NK-92 treated with Interleukin-12 subunit alpha and Interleukin-12 subunit beta, amount 100 ng/mL, for 24 hours (cell line): ENCODE data around the gene AFTPH.

ENCODE experiments used
- DNase-seq: peaks from one replicate; lab custom pipeline; 2025; lab: John Stamatoyannopoulos, UW

Gene AFTPH

GRCh38 chr2:64613276-64613675 is 89.1 kb downstream of the AFTPH start:
- DNase-seq = no peak

DNA sequence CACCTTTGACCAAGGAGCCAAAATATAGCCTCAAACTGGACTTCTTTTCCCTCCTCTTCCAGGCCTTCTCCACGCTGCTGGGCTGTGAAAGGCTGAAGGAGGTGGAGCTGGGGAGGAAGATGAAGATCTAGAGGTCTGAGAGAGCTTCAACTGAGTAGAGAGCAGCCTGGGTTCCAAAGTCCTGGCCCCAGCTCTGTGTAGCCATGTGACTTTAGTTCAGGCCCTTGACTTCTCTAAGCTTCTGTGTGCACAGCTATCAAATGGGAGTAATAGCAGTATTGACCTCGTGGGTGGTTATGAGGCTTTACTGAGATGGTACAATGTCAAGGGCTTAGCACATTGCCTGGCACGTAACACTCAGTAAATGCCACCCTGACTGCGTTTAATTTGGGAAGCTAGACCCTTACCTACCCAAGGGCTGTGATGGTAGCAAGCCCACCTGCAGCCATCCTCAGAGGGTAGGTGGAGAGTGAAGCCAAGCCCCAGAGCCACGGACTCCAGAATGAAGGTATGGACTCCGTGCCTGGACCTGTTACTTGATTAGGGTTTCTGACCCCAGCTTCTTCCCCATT is 91.2 kb downstream of the AFTPH start:
- no peak for DNase-seq

- DNase-seq = no peak
These were observed 91.9 kb downstream of the AFTPH start for GRCh38 chr2:64615844-64616536.

GRCh38 chr2:64617631-64618151 is 93.6 kb downstream of the AFTPH start:
- DNase-seq = no peak

DNA sequence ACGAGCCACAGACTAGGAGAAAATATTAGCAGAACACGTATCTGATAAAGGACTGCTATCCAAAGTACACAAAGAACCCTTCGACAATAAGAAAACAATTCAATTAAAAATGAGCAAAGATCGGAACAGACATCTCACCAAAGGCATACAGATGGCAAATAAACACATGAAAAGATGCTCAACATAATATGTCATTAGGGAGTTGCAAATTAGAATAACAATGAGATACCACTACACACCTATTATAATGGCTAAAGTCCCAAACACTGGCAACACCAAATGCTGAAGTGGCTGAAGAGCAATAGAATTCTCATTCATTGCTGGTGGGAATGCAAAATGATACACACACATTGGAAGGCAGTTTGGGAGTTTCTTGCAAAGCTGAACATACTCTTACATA is 96.5 kb downstream of the AFTPH start:
- DNase-seq = no peak

DNA sequence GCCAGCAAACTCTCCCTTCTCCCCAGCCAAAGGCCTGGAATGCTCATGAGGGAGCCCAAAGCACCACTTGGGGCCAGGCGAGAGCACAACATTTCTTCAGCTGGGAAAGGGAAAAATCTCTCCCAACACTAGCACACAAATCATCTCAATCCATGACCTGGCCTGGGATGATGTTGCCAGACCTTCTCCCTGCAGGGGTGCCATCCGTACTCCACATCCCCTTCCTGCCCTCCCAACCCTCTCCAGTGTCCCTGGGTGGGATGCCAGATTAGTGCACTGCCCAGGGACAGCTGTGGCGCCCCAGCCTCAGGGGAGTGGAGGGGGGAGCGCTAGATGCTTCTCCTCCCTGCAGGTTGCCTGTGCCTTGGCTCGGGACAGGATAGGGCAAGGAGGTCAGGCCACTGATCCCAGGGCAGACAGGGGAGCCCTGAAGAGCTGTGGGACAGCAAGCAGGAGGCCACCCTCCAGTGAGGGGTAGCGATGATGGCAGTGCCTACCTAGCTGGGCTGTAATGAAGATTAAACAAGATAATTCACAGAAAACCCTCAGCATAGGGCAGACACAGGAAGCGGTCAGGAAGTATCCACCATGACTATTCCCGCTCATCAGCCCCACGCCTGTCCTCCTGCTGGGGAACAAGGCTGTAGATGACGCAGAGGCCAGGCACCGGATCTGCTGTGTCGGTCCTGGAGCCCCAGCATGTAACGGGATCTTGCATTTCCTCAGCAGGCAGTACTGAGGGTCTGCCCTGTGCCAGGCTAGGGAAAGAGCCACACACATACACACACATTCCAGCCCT is 98.5 kb downstream of the AFTPH start:
- no peak for DNase-seq

DNA sequence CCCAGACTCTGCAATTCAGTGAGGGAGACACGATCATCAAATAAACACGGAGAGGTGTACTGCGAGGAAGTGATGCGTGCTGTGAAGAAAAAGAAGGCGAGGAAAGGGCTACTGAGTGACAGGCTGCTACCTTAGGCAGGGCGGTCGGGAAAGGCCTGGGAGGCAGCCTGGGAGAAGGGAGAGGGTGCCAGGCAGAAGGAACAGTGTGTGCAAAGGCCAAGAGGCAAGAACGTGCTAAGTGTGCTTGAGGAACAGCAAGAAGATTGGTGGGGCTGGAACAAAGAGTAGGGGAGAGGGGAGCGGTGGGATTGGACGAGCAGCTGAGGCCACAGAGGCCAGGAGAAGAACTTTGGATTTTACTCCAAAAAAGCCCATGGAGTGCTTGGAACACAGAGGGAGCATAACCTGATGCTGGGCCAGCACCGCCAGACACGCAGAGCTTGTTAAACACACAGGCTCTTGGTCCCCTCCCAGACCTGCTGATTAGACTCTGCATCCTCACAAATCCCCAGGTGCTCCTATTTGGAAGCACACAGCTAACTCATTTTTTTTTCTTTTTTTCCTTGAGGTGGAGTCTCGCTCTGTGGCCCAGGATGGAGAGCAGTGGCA is 99.2 kb downstream of the AFTPH start:
- no peak for DNase-seq

DNA sequence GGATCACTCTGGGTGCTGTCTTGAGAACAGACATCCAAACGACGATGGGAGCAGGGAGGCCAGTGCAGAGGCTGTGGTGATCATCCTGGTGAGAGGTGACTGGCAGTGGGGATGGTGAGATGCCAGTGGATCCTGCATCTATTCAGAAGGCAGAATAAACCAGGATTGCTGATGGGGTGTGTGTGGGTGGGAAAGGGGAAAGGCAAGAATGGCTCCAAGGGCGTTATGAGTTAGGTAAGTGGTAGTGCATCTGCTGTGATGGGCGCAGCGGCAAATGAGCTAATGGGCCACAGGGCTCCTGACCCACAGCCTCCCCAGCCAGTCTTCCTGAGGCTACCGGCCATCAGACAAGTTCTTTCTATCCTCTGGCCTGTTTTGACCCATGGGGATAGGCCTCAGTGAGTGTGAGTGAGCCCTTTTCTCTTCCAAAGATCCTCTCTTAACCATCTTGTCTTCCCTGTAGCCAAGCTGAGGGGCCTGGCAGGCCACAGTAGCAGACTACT is 100.0 kb downstream of the AFTPH start:
- DNase-seq = no peak

DNA sequence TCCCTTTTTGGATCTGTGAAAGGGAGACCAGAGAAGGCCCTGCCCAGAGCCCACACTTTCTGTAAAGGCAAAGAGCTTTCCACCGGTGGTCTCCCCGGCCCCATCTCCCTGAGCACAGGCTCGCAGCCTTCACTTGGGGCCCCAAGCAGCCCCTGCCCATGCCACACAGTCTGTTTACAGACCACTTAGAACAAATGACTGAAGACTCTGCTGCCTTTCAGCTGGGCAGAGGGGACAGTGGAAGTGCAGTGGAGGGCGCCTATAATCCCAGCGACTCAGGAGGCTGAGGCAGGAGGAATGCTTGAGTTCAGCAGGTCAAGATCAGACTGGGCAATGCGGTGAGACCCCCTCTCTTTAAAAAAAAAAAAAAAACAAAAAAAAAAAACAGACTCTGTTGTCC is 100.7 kb downstream of the AFTPH start:
- no peak for DNase-seq

DNA sequence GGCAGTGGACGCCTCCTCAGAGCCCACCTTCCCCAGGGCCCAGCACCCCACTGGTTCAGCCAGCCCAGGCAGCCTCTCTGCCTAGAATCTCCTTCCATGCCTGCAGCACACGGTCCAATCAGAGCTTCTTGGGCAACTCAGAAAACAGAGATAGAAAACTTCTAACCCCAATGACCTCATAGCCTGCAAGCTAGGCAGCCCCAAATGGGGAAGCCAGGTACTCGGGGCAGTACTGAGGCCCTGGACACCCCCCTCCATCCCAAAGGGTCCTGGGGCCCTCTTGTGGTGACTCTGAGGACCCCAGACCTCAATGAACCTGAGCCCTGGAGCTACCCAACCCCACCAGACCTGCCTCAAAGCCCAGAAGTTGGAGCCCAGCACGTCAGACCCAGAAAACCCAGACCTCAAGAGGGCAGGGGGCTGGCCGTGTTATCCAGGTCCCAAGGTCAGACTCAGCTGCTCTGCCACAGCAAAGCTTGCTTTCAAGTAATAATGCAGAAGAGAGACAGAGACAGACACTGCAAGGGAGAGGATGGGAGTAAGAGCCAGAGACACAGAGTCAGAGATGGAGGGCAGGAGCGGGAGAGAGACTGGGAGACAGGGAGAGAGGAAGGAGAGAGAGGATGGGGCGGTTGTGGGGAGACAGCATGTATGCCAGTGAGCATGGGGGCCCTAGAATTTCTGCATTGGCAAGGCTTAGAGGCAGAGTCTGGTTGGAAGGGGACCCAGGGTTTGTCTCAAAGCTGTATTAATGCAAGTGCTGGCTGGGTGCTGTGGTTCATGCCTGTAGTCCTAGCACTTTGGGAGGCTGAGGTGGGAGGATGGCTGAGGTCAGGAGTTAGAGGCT is 101.4 kb downstream of the AFTPH start:
- no peak for DNase-seq

- no peak for DNase-seq
These were observed 102.2 kb downstream of the AFTPH start for GRCh38 chr2:64626146-64626809.

GRCh38 chr2:64626963-64627760 is 103.0 kb downstream of the AFTPH start:
- no peak for DNase-seq

DNA sequence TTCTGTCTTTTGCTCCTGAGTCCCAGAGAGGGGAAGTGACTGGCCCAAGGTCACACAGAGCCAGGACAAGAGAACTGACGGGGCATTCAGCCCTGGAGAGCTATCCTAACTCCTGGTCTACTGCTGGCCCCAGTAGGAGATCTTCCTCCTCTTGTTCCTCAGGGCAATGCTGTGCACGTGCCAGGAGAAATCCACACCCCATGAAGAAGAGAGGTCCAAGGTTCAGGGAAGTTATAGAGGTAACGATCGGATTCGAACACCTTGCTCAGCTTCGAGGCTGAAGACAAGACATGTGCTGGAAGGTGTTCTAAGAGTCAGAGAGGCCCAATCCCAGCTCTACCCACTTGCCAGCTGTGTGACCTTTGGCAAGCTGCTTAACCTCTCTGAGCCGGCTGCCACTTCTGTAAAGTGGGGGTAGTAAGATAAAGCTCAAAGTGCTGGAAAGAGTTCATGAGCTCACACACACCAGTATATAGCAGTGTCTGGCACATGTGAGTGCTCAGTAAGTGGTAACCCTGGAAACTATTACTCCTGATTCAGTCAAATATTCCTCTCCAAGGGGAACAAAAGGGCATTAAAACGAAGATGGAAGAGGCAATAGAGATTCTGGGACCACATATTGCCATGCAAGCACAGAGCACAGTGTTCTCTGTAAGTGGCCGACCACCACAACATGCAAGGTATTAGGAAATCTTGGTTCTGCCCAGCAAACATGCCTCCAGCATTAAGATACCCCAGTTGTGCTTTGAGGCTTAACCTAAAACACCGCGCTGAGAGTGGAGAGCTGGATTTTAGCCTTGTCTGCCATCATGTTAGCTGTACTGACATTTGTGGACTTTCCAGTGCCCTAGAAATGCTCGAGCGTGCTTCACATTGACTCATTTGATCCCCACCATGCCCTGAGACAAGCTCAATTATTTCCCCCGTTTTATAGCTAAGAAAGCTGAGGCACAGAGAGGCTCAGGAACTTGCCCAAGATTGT is 104.0 kb downstream of the AFTPH start:
- DNase-seq = no peak

GRCh38 chr2:64629329-64629781 is 105.2 kb downstream of the AFTPH start:
- DNase-seq = no peak

DNA sequence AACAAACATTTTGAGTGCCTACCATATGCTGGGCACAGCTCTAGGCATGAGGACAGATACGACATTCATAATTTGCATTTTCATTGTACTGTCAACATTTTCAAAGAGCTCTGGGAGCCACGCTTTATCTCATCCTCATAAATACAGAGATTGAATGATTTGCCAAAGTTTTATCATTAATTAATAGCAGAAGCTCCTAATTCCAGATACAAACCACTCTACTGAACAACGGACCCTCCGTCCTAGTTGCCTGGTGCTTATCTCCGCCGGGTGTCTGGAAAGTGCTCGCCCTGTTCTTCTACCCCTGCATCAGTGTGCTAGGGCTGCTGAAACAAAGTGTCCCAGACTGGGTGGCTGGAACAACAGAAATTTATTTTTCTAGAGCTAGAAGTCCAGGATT is 105.7 kb downstream of the AFTPH start:
- no peak for DNase-seq

- DNase-seq = no peak
These were observed 106.6 kb downstream of the AFTPH start for GRCh38 chr2:64630752-64631151.

GRCh38 chr2:64631771-64632170 is 107.6 kb downstream of the AFTPH start:
- DNase-seq = no peak
